ENCODE data around the gene ST3GAL4.

ST3GAL4 gene

GRCh38 chr11:126426106-126426505, 70.6 kb downstream of the ST3GAL4 start:
- Histone ChIP-seq H3K36me3 (ENCODE audit: control insufficient read depth in 5 of 5, insufficient read depth in 5 of 5, low read length in 5 of 5) (peaks cover 0 to 3% (median 0%) of the 10 kb centered on the region in 5 donors), H3K9ac (ENCODE audit: low read length in 5 of 5) (no peak overlapping the region), H3K27ac (ENCODE audit: low read depth, low read length) (no peak overlapping the region), H3K27me3 (ENCODE audit: control insufficient read depth in 5 of 5, insufficient read depth in 4 of 5, low read length in 5 of 5) (no peaks in the 10 kb centered on the region), H3K4me3 (ENCODE audit: low read depth in 1 of 5, low read length in 5 of 5) (no peak overlapping the region), H3K4me1 (ENCODE audit: control insufficient read depth in 5 of 5, insufficient read depth in 5 of 5, low read length in 5 of 5) (peaks cover 1 to 11% (median 8%) of the 10 kb centered on the region in 5 donors), H3K9me3 (ENCODE audit: control insufficient read depth in 5 of 5, low read length in 5 of 5) (no peaks in the 10 kb centered on the region)

- H3K27ac ChIP-seq (ENCODE audit: low read depth, low read length), result no peak overlapping the region
- no peak overlapping the region for H3K4me3 ChIP-seq (ENCODE audit: low read depth in 1 of 5, low read length in 5 of 5)
- no peaks in the 10 kb centered on the region for H3K27me3 ChIP-seq (ENCODE audit: control insufficient read depth in 5 of 5, insufficient read depth in 4 of 5, low read length in 5 of 5)
- no peaks in the 10 kb centered on the region for H3K9me3 ChIP-seq (ENCODE audit: control insufficient read depth in 5 of 5, low read length in 5 of 5)
- H3K9ac ChIP-seq (ENCODE audit: low read length in 5 of 5), result no peak overlapping the region
- peaks cover 3 to 20% (median 12%) of the 10 kb centered on the region in 5 donors for H3K4me1 ChIP-seq (ENCODE audit: control insufficient read depth in 5 of 5, insufficient read depth in 5 of 5, low read length in 5 of 5)
- peaks cover 0 to 3% (median 0%) of the 10 kb centered on the region in 5 donors for H3K36me3 ChIP-seq (ENCODE audit: control insufficient read depth in 5 of 5, insufficient read depth in 5 of 5, low read length in 5 of 5)
These were observed 71.6 kb downstream of the ST3GAL4 start for GRCh38 chr11:126426820-126427749.

GRCh38 chr11:126430581-126431335, 75.3 kb downstream of the ST3GAL4 start:
- no peak overlapping the region for H3K27ac ChIP-seq (ENCODE audit: low read depth, low read length)

GRCh38 chr11:126431401-126432064, 76.0 kb downstream of the ST3GAL4 start:
- H3K27me3 ChIP-seq (ENCODE audit: control insufficient read depth in 5 of 5, insufficient read depth in 4 of 5, low read length in 5 of 5), result peaks cover 0 to 5% (median 0%) of the 10 kb centered on the region in 5 donors
- H3K4me3 ChIP-seq (ENCODE audit: low read depth in 1 of 5, low read length in 5 of 5), result no peak overlapping the region
- no peaks in the 10 kb centered on the region for H3K9me3 ChIP-seq (ENCODE audit: control insufficient read depth in 5 of 5, low read length in 5 of 5)
- H3K4me1 ChIP-seq (ENCODE audit: control insufficient read depth in 5 of 5, insufficient read depth in 5 of 5, low read length in 5 of 5), result peaks cover 3 to 34% (median 17%) of the 10 kb centered on the region in 5 donors
- no peaks in the 10 kb centered on the region for H3K36me3 ChIP-seq (ENCODE audit: control insufficient read depth in 5 of 5, insufficient read depth in 5 of 5, low read length in 5 of 5)
- no peak overlapping the region for H3K27ac ChIP-seq (ENCODE audit: low read depth, low read length)
- H3K9ac ChIP-seq (ENCODE audit: low read length in 5 of 5), result no peak overlapping the region

More at GRCh38 chr11:126430581-126431335, 75.3 kb downstream of the ST3GAL4 start:
- Histone ChIP-seq H3K4me1 (ENCODE audit: control insufficient read depth in 5 of 5, insufficient read depth in 5 of 5, low read length in 5 of 5) (peaks cover 3 to 34% (median 17%) of the 10 kb centered on the region in 5 donors), H3K27me3 (ENCODE audit: control insufficient read depth in 5 of 5, insufficient read depth in 4 of 5, low read length in 5 of 5) (peaks cover 0 to 5% (median 0%) of the 10 kb centered on the region in 5 donors), H3K9ac (ENCODE audit: low read length in 5 of 5) (no peak overlapping the region), H3K36me3 (ENCODE audit: control insufficient read depth in 5 of 5, insufficient read depth in 5 of 5, low read length in 5 of 5) (no peaks in the 10 kb centered on the region), H3K4me3 (ENCODE audit: low read depth in 1 of 5, low read length in 5 of 5) (no peak overlapping the region), H3K9me3 (ENCODE audit: control insufficient read depth in 5 of 5, low read length in 5 of 5) (no peaks in the 10 kb centered on the region)

GRCh38 chr11:126432065-126432461, 76.6 kb downstream of the ST3GAL4 start:
- Histone ChIP-seq H3K9ac (ENCODE audit: low read length in 5 of 5) (no peak overlapping the region), H3K27me3 (ENCODE audit: control insufficient read depth in 5 of 5, insufficient read depth in 4 of 5, low read length in 5 of 5) (peaks cover 0 to 5% (median 0%) of the 10 kb centered on the region in 5 donors), H3K9me3 (ENCODE audit: control insufficient read depth in 5 of 5, low read length in 5 of 5) (no peaks in the 10 kb centered on the region), H3K4me1 (ENCODE audit: control insufficient read depth in 5 of 5, insufficient read depth in 5 of 5, low read length in 5 of 5) (peaks cover 3 to 34% (median 13%) of the 10 kb centered on the region in 5 donors), H3K4me3 (ENCODE audit: low read depth in 1 of 5, low read length in 5 of 5) (no peak overlapping the region), H3K27ac (ENCODE audit: low read depth, low read length) (no peak overlapping the region), H3K36me3 (ENCODE audit: control insufficient read depth in 5 of 5, insufficient read depth in 5 of 5, low read length in 5 of 5) (peaks cover 0 to 1% (median 0%) of the 10 kb centered on the region in 5 donors)

GRCh38 chr11:126432525-126432924, 77.0 kb downstream of the ST3GAL4 start:
- Histone ChIP-seq H3K27me3 (ENCODE audit: control insufficient read depth in 5 of 5, insufficient read depth in 4 of 5, low read length in 5 of 5) (peaks cover 0 to 5% (median 0%) of the 10 kb centered on the region in 5 donors), H3K36me3 (ENCODE audit: control insufficient read depth in 5 of 5, insufficient read depth in 5 of 5, low read length in 5 of 5) (peaks cover 0 to 6% (median 0%) of the 10 kb centered on the region in 5 donors), H3K9ac (ENCODE audit: low read length in 5 of 5) (no peak overlapping the region), H3K4me1 (ENCODE audit: control insufficient read depth in 5 of 5, insufficient read depth in 5 of 5, low read length in 5 of 5) (peaks cover 3 to 34% (median 9%) of the 10 kb centered on the region in 5 donors), H3K27ac (ENCODE audit: low read depth, low read length) (no peak overlapping the region), H3K9me3 (ENCODE audit: control insufficient read depth in 5 of 5, low read length in 5 of 5) (no peaks in the 10 kb centered on the region), H3K4me3 (ENCODE audit: low read depth in 1 of 5, low read length in 5 of 5) (no peak overlapping the region)

- Histone ChIP-seq H3K27ac (ENCODE audit: low read depth, low read length) (no peak overlapping the region), H3K4me3 (ENCODE audit: low read depth in 1 of 5, low read length in 5 of 5) (no peak overlapping the region), H3K9ac (ENCODE audit: low read length in 5 of 5) (no peak overlapping the region)
These were observed 77.9 kb downstream of the ST3GAL4 start for GRCh38 chr11:126433244-126433846.

GRCh38 chr11:126433989-126434949, 78.8 kb downstream of the ST3GAL4 start:
- H3K4me1 ChIP-seq (ENCODE audit: control insufficient read depth in 5 of 5, insufficient read depth in 5 of 5, low read length in 5 of 5), result peaks cover 3 to 34% (median 8%) of the 10 kb centered on the region in 5 donors
- H3K27ac ChIP-seq (ENCODE audit: low read depth, low read length), result no peak overlapping the region
- peaks cover 0 to 5% (median 0%) of the 10 kb centered on the region in 5 donors for H3K27me3 ChIP-seq (ENCODE audit: control insufficient read depth in 5 of 5, insufficient read depth in 4 of 5, low read length in 5 of 5)
- no peak overlapping the region for H3K4me3 ChIP-seq (ENCODE audit: low read depth in 1 of 5, low read length in 5 of 5)
- peaks cover 0 to 7% (median 0%) of the 10 kb centered on the region in 5 donors for H3K36me3 ChIP-seq (ENCODE audit: control insufficient read depth in 5 of 5, insufficient read depth in 5 of 5, low read length in 5 of 5)
- no peaks in the 10 kb centered on the region for H3K9me3 ChIP-seq (ENCODE audit: control insufficient read depth in 5 of 5, low read length in 5 of 5)
- H3K9ac ChIP-seq (ENCODE audit: low read length in 5 of 5), result no peak overlapping the region

More at GRCh38 chr11:126433244-126433846, 77.9 kb downstream of the ST3GAL4 start:
- Histone ChIP-seq H3K36me3 (ENCODE audit: control insufficient read depth in 5 of 5, insufficient read depth in 5 of 5, low read length in 5 of 5) (peaks cover 0 to 7% (median 0%) of the 10 kb centered on the region in 5 donors), H3K27me3 (ENCODE audit: control insufficient read depth in 5 of 5, insufficient read depth in 4 of 5, low read length in 5 of 5) (peaks cover 0 to 5% (median 0%) of the 10 kb centered on the region in 5 donors), H3K9me3 (ENCODE audit: control insufficient read depth in 5 of 5, low read length in 5 of 5) (no peaks in the 10 kb centered on the region), H3K4me1 (ENCODE audit: control insufficient read depth in 5 of 5, insufficient read depth in 5 of 5, low read length in 5 of 5) (peaks cover 3 to 34% (median 8%) of the 10 kb centered on the region in 5 donors)

Measured in subcutaneous abdominal adipose tissue (tissue), 5 donors.